ENCODE measurements around the gene HIP1R.

DNA sequence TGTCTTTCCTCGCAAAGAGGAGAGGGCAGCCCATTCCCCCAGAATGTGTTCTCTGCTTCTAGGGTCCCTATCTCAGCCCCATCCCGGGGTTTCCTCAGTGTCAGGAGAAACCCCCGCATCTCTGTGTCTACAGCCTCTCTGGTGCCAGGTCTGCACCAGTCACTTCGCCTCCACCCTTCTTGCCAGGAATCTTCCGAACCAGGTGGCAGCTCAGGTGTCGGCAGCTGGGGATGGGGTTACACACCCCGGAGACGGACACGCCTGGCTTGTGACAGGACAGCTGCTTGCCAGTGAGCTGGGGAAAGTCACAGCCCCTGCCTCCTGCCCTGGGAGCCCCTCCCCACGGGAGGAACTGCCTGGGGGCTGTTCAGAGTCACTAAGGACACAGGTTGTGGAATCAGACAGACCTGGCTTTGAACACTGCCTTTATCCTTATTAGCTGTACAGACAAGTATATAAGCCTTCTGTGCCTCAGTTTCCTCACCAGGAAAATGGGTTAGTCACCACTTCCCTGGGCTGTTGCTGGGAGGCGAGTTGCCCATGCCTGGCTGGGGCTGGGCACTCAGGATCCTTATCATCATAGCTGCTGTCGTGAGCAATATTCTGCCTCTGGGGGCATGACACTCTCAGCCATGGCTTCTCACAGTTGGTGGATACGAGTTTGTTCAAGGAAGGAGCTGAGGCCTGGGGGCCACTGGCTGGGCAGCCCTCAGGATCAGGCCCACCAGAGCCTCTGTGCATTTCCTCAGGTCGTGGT lies 10.8 kb downstream of the HIP1R start:
- TF ChIP-seq EZH2phosphoT487 (IDR thresholded peaks at IDR 0.05; ENCODE audit: borderline replicate concordance, low read depth) = no peak
- TF ChIP-seq CTCF (IDR thresholded peaks at IDR 0.05) = no peak
- TF ChIP-seq, protein P1, sequence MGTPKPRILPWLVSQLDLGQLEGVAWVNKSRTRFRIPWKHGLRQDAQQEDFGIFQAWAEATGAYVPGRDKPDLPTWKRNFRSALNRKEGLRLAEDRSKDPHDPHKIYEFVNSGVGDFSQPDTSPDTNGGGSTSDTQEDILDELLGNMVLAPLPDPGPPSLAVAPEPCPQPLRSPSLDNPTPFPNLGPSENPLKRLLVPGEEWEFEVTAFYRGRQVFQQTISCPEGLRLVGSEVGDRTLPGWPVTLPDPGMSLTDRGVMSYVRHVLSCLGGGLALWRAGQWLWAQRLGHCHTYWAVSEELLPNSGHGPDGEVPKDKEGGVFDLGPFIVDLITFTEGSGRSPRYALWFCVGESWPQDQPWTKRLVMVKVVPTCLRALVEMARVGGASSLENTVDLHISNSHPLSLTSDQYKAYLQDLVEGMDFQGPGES (IDR thresholded peaks at IDR 0.05; ENCODE audit: low read depth, low read length) = no peak
- no peak for TF ChIP-seq YY1 (IDR thresholded peaks at IDR 0.05; ENCODE audit: low read depth)
- TF ChIP-seq TAF1 (IDR thresholded peaks at IDR 0.05; ENCODE audit: borderline replicate concordance, low read depth, low read length) = no peak
- TF ChIP-seq, protein P2, sequence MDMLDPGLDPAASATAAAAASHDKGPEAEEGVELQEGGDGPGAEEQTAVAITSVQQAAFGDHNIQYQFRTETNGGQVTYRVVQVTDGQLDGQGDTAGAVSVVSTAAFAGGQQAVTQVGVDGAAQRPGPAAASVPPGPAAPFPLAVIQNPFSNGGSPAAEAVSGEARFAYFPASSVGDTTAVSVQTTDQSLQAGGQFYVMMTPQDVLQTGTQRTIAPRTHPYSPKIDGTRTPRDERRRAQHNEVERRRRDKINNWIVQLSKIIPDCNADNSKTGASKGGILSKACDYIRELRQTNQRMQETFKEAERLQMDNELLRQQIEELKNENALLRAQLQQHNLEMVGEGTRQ (IDR thresholded peaks at IDR 0.05; ENCODE audit: borderline replicate concordance, low read depth, low read length) = no peak
- no peak for TF ChIP-seq EP300 (IDR thresholded peaks at IDR 0.05; ENCODE audit: borderline replicate concordance in 1 of 2, low read depth in 1 of 2, low read length in 1 of 2)
- no peak for TF ChIP-seq JUND (IDR thresholded peaks at IDR 0.05)
- no peak for TF ChIP-seq USF1 (IDR thresholded peaks at IDR 0.05; ENCODE audit: borderline replicate concordance, low read depth)
- TF ChIP-seq NRF1 (IDR thresholded peaks at IDR 0.05; ENCODE audit: low read depth, low read length) = no peak
- TF ChIP-seq RFX5 (IDR thresholded peaks at IDR 0.05; ENCODE audit: low read length) = no peak
- no peak for TF ChIP-seq FOXJ3 (CRISPR knock-in tag; IDR thresholded peaks at IDR 0.05)
